LNCaP clone FGC (cell line): ENCODE data around the gene GYG2.
"Not testable (repeated sequence)": the region's sequence is repeated elsewhere in the genome, so short reads cannot be mapped to it uniquely, and the experiment has no call there.

Experiments
- DNase-seq: peaks from one replicate; pipeline ENCODE4 v3.0.0-alpha.2; 2011; ENCODE audit warnings: low read depth
- H3K4me3 ChIP-seq: 2 replicates; pipeline ENCODE4 v1.5.1; 2011; ENCODE audit warnings: mild to moderate bottlenecking, low read depth, low read length, control low read depth
- TF ChIP-seq, protein P1 (sequence below): IDR thresholded peaks from 2 replicates; pipeline ENCODE4 v1.5.1; 2012; ENCODE audit warnings: mild to moderate bottlenecking; ENCODE audit not compliant: control insufficient read depth, insufficient read depth; ENCODE audit errors: extremely low read depth

GYG2 gene

DNA sequence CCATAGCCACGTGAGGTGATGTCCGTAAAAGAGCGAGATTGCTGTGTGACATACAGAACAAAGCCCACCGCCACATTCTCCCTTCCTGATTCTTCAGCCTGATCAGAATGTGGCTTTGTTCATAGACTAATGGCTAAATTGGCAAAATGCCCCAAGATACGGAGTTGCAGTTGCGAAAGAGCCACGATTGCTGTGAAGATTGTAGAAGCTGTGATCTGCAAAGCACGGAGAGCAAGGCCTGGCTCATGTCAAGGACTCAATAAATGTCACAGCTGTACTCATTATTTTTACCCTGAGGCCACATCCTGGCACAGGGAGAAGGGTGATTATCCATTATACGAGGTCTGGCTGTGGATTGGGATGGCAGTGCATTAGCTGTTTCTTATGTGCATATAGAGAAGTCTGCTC, 66.2 kb downstream of the GYG2 start:
- TF ChIP-seq, protein P1, sequence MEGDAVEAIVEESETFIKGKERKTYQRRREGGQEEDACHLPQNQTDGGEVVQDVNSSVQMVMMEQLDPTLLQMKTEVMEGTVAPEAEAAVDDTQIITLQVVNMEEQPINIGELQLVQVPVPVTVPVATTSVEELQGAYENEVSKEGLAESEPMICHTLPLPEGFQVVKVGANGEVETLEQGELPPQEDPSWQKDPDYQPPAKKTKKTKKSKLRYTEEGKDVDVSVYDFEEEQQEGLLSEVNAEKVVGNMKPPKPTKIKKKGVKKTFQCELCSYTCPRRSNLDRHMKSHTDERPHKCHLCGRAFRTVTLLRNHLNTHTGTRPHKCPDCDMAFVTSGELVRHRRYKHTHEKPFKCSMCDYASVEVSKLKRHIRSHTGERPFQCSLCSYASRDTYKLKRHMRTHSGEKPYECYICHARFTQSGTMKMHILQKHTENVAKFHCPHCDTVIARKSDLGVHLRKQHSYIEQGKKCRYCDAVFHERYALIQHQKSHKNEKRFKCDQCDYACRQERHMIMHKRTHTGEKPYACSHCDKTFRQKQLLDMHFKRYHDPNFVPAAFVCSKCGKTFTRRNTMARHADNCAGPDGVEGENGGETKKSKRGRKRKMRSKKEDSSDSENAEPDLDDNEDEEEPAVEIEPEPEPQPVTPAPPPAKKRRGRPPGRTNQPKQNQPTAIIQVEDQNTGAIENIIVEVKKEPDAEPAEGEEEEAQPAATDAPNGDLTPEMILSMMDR, result no peak
- DNase-seq, result no peak
- no peak overlapping the region for H3K4me3 ChIP-seq

DNA sequence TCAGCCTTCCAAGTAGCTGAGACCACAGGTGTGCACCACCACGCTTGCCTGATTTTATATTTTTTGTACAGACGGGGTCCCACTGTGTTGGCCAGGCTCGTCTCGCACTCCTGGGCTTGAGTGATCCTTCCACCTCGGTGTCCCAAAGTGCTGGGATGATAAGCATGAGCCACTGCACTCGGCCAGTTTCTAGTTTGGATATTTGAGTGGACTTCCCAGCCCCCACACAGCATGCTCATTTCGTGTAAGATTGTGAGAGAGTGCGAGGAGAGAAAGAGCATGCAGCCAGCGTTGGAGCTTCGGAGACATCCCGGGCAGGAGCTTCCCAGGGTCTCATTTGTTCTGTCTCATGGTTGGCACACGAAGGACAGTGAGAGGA, 68.6 kb downstream of the GYG2 start:
- no peak for DNase-seq
- TF ChIP-seq, protein P1, result no peak
- H3K4me3 ChIP-seq, result no peak overlapping the region

DNA sequence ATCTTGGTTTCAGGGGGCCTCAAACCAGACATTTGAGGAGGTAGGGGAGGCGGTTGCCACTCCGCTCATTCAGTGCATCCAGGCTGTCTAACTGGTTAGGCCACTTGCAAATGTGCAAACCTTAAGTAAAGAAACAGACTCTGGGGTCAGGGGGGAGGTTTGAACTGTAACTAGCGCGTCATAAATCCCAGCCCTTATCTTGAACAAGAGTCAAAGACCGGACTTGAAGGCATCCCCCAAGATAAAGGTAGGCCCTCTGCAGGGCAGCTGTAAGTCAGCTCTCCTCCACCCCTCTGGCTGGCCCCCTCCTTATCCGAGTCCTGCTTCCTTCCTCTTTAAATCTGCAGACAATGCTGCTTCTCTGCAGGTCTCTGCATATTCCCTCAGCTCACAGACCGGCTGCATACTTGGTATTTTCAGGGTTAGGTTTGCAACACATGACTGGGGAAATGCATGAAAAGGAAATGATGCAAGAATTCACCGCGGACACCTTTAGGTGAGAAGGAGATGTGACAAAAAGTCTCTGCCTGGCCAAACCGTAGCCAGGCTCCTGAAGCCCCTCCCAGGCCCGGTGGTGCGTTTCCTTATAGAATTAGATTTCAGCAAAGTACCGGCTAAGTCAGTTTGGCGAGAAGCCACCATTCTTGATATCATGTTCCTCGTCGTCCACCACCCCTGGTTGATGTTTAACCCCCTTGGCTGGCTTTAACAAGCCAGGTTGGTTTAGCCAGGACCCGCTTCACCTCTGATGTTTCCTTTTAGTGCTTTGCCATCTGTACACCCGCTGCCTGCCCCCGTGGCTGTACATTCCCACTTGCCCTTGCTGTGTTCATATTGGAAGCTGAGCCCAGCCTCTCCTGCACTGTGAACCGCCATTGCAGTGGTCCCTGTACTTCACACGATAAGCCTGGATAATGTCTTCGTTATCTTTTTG, 69.2 kb downstream of the GYG2 start:
- not testable (repeated sequence) for DNase-seq
- H3K4me3 ChIP-seq, result peak overlapping the region; percentile 31; the same call in 1 of the 2 replicates

DNA sequence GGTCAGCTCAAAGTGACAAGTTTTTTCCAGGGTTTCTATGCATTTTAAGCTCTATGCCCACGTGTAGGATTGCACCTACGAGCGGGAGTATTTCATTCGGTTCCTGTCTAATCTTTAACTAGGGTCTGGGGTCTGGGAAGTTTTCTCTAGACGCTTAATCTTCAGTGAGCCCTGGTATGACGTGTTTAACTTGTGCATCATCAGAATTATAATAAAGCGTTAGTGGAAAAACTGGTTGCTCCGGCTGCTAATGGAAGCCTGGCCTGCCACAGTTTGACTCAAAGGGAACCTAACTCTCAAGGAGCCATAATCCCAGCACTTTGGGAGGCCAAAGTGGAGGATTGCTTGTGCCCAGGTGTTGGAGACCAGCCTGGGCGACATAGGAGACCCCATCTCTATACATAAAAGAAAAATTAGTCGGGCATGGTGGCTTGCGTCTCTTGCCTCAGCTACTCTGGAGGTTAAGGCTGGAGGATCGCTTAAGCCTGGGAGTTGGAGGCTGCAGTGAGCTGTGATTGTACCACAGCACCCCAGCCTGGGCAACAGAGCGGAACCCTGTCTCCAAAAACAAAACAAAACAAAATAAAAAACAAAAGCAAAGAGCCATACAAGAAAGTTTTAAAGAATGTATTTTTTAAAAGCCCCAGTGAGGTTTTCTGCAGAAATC, 70.2 kb downstream of the GYG2 start:
- TF ChIP-seq, protein P1, result no peak
- no peak overlapping the region for H3K4me3 ChIP-seq
- DNase-seq, result no peak

DNA sequence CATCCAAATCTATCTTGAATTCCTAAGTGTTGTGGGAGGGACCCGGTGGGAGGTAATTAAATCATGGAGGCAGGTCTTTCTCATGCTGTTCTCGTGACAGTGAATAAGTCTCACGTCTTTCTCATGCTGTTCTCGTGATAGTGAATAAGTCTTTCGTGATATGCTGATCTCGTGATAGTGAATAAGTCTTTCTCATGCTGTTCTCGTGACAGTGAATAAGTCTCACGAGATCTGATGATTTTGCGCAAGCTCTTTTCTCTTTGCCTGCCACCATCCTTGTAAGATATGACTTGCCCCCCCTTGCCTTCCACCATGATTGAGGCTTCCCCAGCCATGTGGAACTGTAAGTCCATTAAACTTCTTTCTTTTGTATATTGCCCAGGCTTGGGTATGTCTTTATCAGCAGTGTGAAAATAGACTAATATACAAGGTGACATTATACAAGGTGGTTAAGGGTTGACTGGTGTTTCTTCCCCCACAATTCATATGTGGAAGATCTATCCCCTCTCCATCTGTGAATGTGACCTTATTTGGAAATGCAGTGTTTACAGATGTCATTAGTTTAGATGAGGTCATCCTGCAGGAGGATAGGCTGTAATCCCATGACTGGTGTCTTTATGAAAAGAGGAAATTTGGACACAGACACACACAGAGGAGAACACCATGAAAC, 72.8 kb downstream of the GYG2 start:
- no peak overlapping the region for H3K4me3 ChIP-seq
- no peak for DNase-seq
- TF ChIP-seq, protein P1, result no peak

DNA sequence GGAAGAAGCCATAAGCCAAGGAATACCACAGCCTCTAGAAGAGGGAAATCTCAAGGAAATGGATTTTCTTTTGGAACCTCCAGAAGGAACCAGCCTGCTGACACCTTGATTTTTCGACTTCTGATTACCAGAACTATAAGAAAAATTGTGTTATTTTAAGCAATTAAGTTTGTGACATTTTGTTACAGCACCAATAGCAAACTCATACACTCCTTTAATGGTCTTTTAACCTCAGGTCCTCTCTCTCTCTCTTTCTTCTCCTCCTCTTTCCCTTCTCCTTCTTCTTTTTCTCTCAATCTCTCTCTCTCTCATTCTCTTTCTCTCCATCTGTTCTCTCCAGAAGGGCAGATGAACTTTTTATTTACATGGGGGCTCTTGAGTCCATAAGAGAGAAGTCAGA, 74.1 kb downstream of the GYG2 start:
- TF ChIP-seq, protein P1, result no peak
- no peak overlapping the region for H3K4me3 ChIP-seq
- DNase-seq, result no peak

DNA sequence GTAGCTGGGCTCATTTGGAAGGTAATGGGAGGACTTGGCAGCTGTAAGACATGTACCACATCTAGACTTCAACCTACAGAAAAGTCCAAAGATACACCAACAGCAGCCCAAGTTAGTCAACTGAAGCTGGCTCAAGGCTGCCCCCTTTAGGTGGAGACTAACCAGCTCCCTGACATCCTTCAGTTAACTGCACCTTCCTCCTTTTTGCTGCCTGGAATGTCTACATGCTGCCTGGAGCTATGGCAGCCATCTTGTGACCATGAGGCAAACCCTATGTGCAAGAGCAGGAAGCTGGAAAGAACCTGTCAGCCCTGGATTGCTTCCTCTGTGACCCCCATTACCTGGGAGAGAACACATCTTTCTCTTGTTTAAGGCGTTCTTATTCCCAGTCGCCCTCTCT, 74.6 kb downstream of the GYG2 start:
- DNase-seq, result no peak
- TF ChIP-seq, protein P1, result no peak
- no peak overlapping the region for H3K4me3 ChIP-seq
